Right lung (tissue), 5 donors: ENCODE results near the gene WWC2. TPM values are rescaled to one million over a fixed set of nuclear protein-coding genes. Genes with fewer than 3 reads are reported as not detected.

Experiments used
- DNase-seq, 2 donors: peaks; one replicate each; pipeline ENCODE4 v3.0.0-alpha.2; 2013
- polyA plus RNA-seq, 5 donors: library from polyadenylated mRNA; unstranded; fragments of 120-200 nt; gene quantifications; one replicate each; pipeline versions ENCODE4 v1.2.1 to v1.2.3, GENCODE V29; 2013; ENCODE audit warnings: inconsistent platforms in 1 of 5, low replicate concordance in 1 of 5; ENCODE audit not compliant: insufficient read length in 5 of 5, insufficient read depth in 1 of 5

Gene WWC2
- polyA plus RNA-seq, 5 donors, result 27.2 to 75.2 (median 52.9) TPM

- no peak for DNase-seq
Measured at GRCh38 chr4:183252959-183253358, 153.9 kb downstream of the WWC2 start.

GRCh38 chr4:183253451-183253850, 154.4 kb downstream of the WWC2 start:
- no peak for DNase-seq

- no peak for DNase-seq
Measured at GRCh38 chr4:183254162-183254561, 155.1 kb downstream of the WWC2 start.

GRCh38 chr4:183255487-183255886, 156.4 kb downstream of the WWC2 start:
- DNase-seq, result no peak

GRCh38 chr4:183256343-183256742, 157.3 kb downstream of the WWC2 start:
- DNase-seq, result no peak

GRCh38 chr4:183256756-183257385, 157.8 kb downstream of the WWC2 start:
- peak in 1 of 2 donors; percentile 36 for DNase-seq

GRCh38 chr4:183257808-183258207, 158.8 kb downstream of the WWC2 start:
- no peak for DNase-seq

GRCh38 chr4:183260491-183261151, 161.6 kb downstream of the WWC2 start:
- no peak for DNase-seq

GRCh38 chr4:183261953-183262775, 163.1 kb downstream of the WWC2 start:
- DNase-seq, result peak; percentile 52 to 69

- no peak for DNase-seq
Measured at GRCh38 chr4:183262776-183263100, 163.7 kb downstream of the WWC2 start.

- no peak for DNase-seq
Measured at GRCh38 chr4:183263787-183264386, 164.8 kb downstream of the WWC2 start.

GRCh38 chr4:183264614-183265013, 165.6 kb downstream of the WWC2 start:
- no peak for DNase-seq

- DNase-seq, result no peak
Measured at GRCh38 chr4:183266371-183266770, 167.3 kb downstream of the WWC2 start.

- DNase-seq, result no peak
Measured at GRCh38 chr4:183268556-183268955, 169.5 kb downstream of the WWC2 start.

GRCh38 chr4:183272384-183272783, 173.3 kb downstream of the WWC2 start:
- DNase-seq, result no peak

- no peak for DNase-seq
Measured at GRCh38 chr4:183276106-183276505, 177.0 kb downstream of the WWC2 start.

- no peak for DNase-seq
Measured at GRCh38 chr4:183284258-183284785, 185.3 kb downstream of the WWC2 start.

GRCh38 chr4:183284965-183285364, 185.9 kb downstream of the WWC2 start:
- DNase-seq, result no peak

GRCh38 chr4:183285886-183286285, 186.8 kb downstream of the WWC2 start:
- no peak for DNase-seq

GRCh38 chr4:183286590-183287308, 187.7 kb downstream of the WWC2 start:
- DNase-seq, result no peak

GRCh38 chr4:183287309-183287659, 188.2 kb downstream of the WWC2 start:
- no peak for DNase-seq

GRCh38 chr4:183287677-183288076, 188.6 kb downstream of the WWC2 start:
- DNase-seq, result no peak
